ENCODE data around the gene FBXO3. TPM values are rescaled to one million over a fixed set of nuclear protein-coding genes. Genes with fewer than 3 reads are reported as not detected.
A peak's percentile ranks its signal among the peaks of the same experiment; 100 is the strongest.

Gene FBXO3
- total and polyA plus RNA-seq, 9 of the 15 experiments (the other 6 are each of a cell fraction or from before 2014, with no cell fraction given): 11.6 to 59.3 (median 29.2) TPM

DNA sequence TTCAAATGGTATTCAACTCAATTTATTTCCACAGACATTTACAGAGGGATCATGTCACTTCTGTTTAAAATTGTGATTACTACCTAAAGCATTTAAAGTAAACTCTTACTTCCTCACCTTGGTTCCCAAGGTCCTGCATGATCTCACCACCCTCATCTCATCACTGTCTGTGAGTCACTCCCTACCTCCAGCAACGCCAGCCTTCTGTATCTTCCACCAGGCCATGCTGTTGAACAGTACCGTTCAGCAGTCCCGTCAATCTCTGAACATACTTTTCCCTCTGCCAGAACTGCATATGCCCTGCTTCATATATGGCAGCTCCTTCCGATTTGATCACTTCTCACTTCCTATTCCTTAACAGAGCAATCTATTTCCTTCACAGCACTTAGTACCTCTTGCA, 2.0 kb downstream of the FBXO3 start:
- H3K36me3 ChIP-seq (ENCODE audit: control insufficient read depth, insufficient read depth, low read length): peaks cover 25% of the 10 kb centered on the region; the same call in 2 of the 3 replicates
- TF ChIP-seq HDAC1 (IDR thresholded peaks at IDR 0.05) (no peak), ZEB2 (IDR thresholded peaks at IDR 0.05) (peak; percentile 32; the same call in 1 of the 2 replicates), JUND (IDR thresholded peaks at IDR 0.05; ENCODE audit: borderline replicate concordance, low read depth, low read length) (peak; percentile 65), JUND (tag; IDR thresholded peaks at IDR 0.05; ENCODE audit: borderline replicate concordance, low read depth, low read length) (peak; percentile 54; the same call in 1 of the 3 replicates), FOXK1 (CRISPR knock-in tag; IDR thresholded peaks at IDR 0.05; ENCODE audit: borderline replicate concordance) (no peak), FIP1L1 (IDR thresholded peaks at IDR 0.05; ENCODE audit: low read depth, low read length, poor library complexity, severe bottlenecking) (no peak), POU5F1 (IDR thresholded peaks at IDR 0.05; ENCODE audit: borderline replicate concordance, low read depth, low read length, partially characterized antibody) (no peak), NR2C2 (CRISPR knock-in tag; IDR thresholded peaks at IDR 0.05) (no peak), NR2C2 (tag; IDR thresholded peaks at IDR 0.05) (no peak), MCM5 (IDR thresholded peaks at IDR 0.05; ENCODE audit: low read depth) (no peak), ZNF583 (CRISPR knock-in tag; IDR thresholded peaks at IDR 0.05) (no peak), NFATC3 (IDR thresholded peaks at IDR 0.05) (no peak), RBM39 (optimal IDR thresholded peaks at IDR 0.05; ENCODE audit: low read depth, low read length) (no peak), PRPF4 (IDR thresholded peaks at IDR 0.05; ENCODE audit: insufficient read depth, low read depth, low read length, poor library complexity, severe bottlenecking) (no peak), NRF1 (conservative IDR thresholded peaks at IDR 0.05 in 1 of 2, IDR thresholded peaks at IDR 0.05 in 1 of 2) (no peak), ZNF507 (tag; conservative IDR thresholded peaks at IDR 0.05) (no peak), MED1 (CRISPR knock-in tag; IDR thresholded peaks at IDR 0.05; ENCODE audit: borderline replicate concordance) (no peak), SMARCA4 (IDR thresholded peaks at IDR 0.05) (0 out of 2 replicates have a peak, but pooled peaks have one; percentile 10), ELF4 (CRISPR knock-in tag; IDR thresholded peaks at IDR 0.05) (no peak), NCOA6 (IDR thresholded peaks at IDR 0.05) (no peak)
- TF ChIP-seq, protein P1, sequence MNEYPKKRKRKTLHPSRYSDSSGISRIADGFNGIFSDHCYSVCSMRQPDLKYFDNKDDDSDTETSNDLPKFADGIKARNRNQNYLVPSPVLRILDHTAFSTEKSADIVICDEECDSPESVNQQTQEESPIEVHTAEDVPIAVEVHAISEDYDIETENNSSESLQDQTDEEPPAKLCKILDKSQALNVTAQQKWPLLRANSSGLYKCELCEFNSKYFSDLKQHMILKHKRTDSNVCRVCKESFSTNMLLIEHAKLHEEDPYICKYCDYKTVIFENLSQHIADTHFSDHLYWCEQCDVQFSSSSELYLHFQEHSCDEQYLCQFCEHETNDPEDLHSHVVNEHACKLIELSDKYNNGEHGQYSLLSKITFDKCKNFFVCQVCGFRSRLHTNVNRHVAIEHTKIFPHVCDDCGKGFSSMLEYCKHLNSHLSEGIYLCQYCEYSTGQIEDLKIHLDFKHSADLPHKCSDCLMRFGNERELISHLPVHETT (CRISPR knock-in tag; conservative IDR thresholded peaks at IDR 0.05 in 1 of 2, IDR thresholded peaks at IDR 0.05 in 1 of 2): no peak
- TF ChIP-seq, protein P2, sequence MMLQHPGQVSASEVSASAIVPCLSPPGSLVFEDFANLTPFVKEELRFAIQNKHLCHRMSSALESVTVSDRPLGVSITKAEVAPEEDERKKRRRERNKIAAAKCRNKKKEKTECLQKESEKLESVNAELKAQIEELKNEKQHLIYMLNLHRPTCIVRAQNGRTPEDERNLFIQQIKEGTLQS (IDR thresholded peaks at IDR 0.05): peak; percentile 79
- TF ChIP-seq, protein P2 (CRISPR knock-in tag; conservative IDR thresholded peaks at IDR 0.05): no peak

More for the DNA sequence above, 2.0 kb downstream of the FBXO3 start:
- Histone ChIP-seq H3K9me1 (ENCODE audit: control insufficient read depth, insufficient read depth, low read length) (no peaks in the 10 kb centered on the region), H3K9ac (ENCODE audit: insufficient read depth in 1 of 2, low read depth in 2 of 2, low read length in 2 of 2) (0 out of 4 replicates have a peak overlapping the region, but pooled peaks of 1 of the 2 experiments have one; percentile 17), H3K4me3 (no peak overlapping the region), H3K27ac (ENCODE audit: extremely low read depth, low read depth, low read length) (no peak overlapping the region), H3K4me2 (ENCODE audit: insufficient read depth, low read length) (no peak overlapping the region), H3K9me3 (replicated peaks; ENCODE audit: control insufficient read depth, insufficient read depth, low read depth, low read length) (no peaks in the 10 kb centered on the region), H2AFZ (ENCODE audit: low read depth, low read length) (no peak overlapping the region), H3K79me2 (ENCODE audit: control insufficient read depth, insufficient read depth, low read length) (peaks cover 27% of the 10 kb centered on the region), H3K27me3 (ENCODE audit: control insufficient read depth in 2 of 2, insufficient read depth in 2 of 2, low read length in 2 of 2) (peaks cover 4 to 6% of the 10 kb centered on the region in 2 experiments; a peak in 3 of 5 replicates), H3K4me1 (replicated peaks in 1 of 2; ENCODE audit: control insufficient read depth in 2 of 2, insufficient read depth in 2 of 2, low read length in 2 of 2) (peaks cover 18 to 23% of the 10 kb centered on the region in 2 experiments; a peak in 4 of 5 replicates), H4K20me1 (replicated peaks; ENCODE audit: control insufficient read depth, insufficient read depth, low read length) (0 out of 2 replicates have a peak, but pooled peaks cover 7% of the 10 kb centered on the region)
- ChIA-PET CTCF (ENCODE audit: low intra/inter-chr PET ratio) (no interaction called here), POLR2A (interaction anchor here (0.6 to 1.1 kb wide), 4 partner anchors 18 to 421 kb away, joined by 3 to 4 read pairs (median 3); no protein-coding TSS in a partner anchor)
- peak; percentile 17; the same call in 1 of the 3 replicates for ATAC-seq
- FAIRE-seq: peak; percentile 64
- intact Hi-C loops (cut with micrococcal nuclease): no loop called here
- peak; percentile 19 to 33 (median 24) for DNase-seq (ENCODE audit: extremely low read depth in 1 of 4, low spot score in 3 of 4)
- TSS peak; percentile 29 for BruUV-seq (replicated peaks)
- in situ Hi-C loops (cut with MboI): no loop called here
- 25% methylated on average over 4 of the region's 4 CpGs for WGBS (ENCODE audit: insufficient coverage, low coverage, missing lambda C conversion rate)
